Suprapubic skin (tissue), 4 donors: ENCODE measurements around the gene INPP5B. TPM values are rescaled to one million over a fixed set of nuclear protein-coding genes. Genes with fewer than 3 reads are reported as not detected.

Experiments
- DNase-seq, 2 donors: peaks; one replicate each; pipeline ENCODE4 v3.0.0-alpha.2; 2019; ENCODE audit warnings: low spot score in 2 of 2
- H3K27ac ChIP-seq: fragments of 200-600 bp; sonication (generic); one replicate; pipeline ENCODE4 v1.5.1; 2019
- H3K27me3 ChIP-seq: fragments of 200-600 bp; sonication (generic); one replicate; pipeline ENCODE4 v1.5.1; 2019
- H3K36me3 ChIP-seq: fragments of 200-600 bp; sonication (generic); one replicate; pipeline ENCODE4 v1.5.1; 2019
- H3K4me1 ChIP-seq: fragments of 200-600 bp; sonication (generic); one replicate; pipeline ENCODE4 v1.5.1; 2019
- H3K4me3 ChIP-seq: fragments of 200-600 bp; sonication (generic); one replicate; pipeline ENCODE4 v1.5.1; 2019; ENCODE audit warnings: mild to moderate bottlenecking
- H3K9me3 ChIP-seq: fragments of 200-600 bp; sonication (generic); one replicate; pipeline ENCODE4 v1.5.1; 2019
- EP300 ChIP-seq: sonication (generic); formaldehyde crosslinking; IDR thresholded peaks from one replicate; pipeline ENCODE4 v1.6.1; 2017; ENCODE audit warnings: antibody characterized with exemption
- POLR2A ChIP-seq, 2 donors: fragments of 450-650 bp; IDR thresholded peaks; one replicate each; pipeline ENCODE4 v1.6.1; 2017; ENCODE audit warnings: antibody characterized with exemption in 2 of 2, mild to moderate bottlenecking in 2 of 2, moderate library complexity in 2 of 2
- POLR2AphosphoS5 ChIP-seq, 3 donors: sonication (generic); formaldehyde crosslinking; IDR thresholded peaks; one replicate each; pipeline ENCODE4 v1.6.1; 2017; ENCODE audit warnings: antibody characterized with exemption in 3 of 3
- WGBS: methylation state at CpG from one replicate; pipeline ENCODE4 v1.1.5; 2018; 5-methylcytosine and 5-hydroxymethylcytosine counted together
- total RNA-seq, 4 donors: library from RNA; depleted of rRNA; stranded (reverse); fragments of >200 nt; gene quantifications; one replicate each; pipeline ENCODE4 v1.1.0, GENCODE V29; 2016
- TF ChIP-seq, protein P1 (sequence below), 2 donors: fragments of 200-600 bp in 1 of 2; fragments of 450-650 bp in 1 of 2; sonication (generic) in 1 of 2; IDR thresholded peaks; one replicate each; pipeline ENCODE4 v1.5.1; 2016 to 2019; ENCODE audit warnings: antibody characterized with exemption in 2 of 2, mild to moderate bottlenecking in 1 of 2, moderate library complexity in 1 of 2

Gene INPP5B
- total RNA-seq, 4 donors from 2014 or later, result 14.0 to 30.9 (median 17.9) TPM

GRCh38 chr1:37851782-37852210, 95.1 kb downstream of the INPP5B start:
- H3K9me3 ChIP-seq, result no peaks in the 10 kb centered on the region
- WGBS, result 73% methylated on average over 2 of the region's 2 CpGs
- TF ChIP-seq EP300, result no peak
- TF ChIP-seq, protein P1, sequence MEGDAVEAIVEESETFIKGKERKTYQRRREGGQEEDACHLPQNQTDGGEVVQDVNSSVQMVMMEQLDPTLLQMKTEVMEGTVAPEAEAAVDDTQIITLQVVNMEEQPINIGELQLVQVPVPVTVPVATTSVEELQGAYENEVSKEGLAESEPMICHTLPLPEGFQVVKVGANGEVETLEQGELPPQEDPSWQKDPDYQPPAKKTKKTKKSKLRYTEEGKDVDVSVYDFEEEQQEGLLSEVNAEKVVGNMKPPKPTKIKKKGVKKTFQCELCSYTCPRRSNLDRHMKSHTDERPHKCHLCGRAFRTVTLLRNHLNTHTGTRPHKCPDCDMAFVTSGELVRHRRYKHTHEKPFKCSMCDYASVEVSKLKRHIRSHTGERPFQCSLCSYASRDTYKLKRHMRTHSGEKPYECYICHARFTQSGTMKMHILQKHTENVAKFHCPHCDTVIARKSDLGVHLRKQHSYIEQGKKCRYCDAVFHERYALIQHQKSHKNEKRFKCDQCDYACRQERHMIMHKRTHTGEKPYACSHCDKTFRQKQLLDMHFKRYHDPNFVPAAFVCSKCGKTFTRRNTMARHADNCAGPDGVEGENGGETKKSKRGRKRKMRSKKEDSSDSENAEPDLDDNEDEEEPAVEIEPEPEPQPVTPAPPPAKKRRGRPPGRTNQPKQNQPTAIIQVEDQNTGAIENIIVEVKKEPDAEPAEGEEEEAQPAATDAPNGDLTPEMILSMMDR (IDR thresholded peaks at IDR 0.05), result no peak
- no peak for TF ChIP-seq POLR2A (IDR thresholded peaks at IDR 0.05)
- no peak for TF ChIP-seq POLR2AphosphoS5 (IDR thresholded peaks at IDR 0.05)
- H3K27me3 ChIP-seq, result no peaks in the 10 kb centered on the region
- peaks cover 46% of the 10 kb centered on the region for H3K4me1 ChIP-seq
- H3K27ac ChIP-seq, result no peak overlapping the region
- peaks cover 4% of the 10 kb centered on the region for H3K36me3 ChIP-seq
- no peak overlapping the region for H3K4me3 ChIP-seq
- DNase-seq, result no peak

DNA sequence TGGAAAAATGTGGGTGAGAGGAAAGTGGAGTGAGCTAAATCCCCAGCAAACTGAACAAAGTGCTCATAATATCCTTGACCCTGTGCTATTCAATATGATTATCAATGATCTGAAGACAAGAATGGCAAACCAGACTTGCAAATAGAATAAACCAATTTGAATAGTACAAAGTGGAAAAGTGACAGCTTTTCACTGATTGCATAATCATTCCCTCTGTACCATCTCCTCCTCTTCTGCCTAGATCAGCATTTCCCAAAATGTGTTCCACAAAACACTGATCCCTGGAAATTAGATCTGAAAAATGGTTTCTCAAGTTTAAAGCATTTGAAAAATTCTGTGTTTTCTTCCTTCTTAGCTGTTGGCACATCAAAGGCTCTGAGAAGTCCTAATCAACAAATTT, 95.6 kb downstream of the INPP5B start:
- Histone ChIP-seq H3K9me3 (no peaks in the 10 kb centered on the region), H3K36me3 (peaks cover 4% of the 10 kb centered on the region), H3K4me1 (peaks cover 43% of the 10 kb centered on the region), H3K27me3 (no peaks in the 10 kb centered on the region), H3K4me3 (no peak overlapping the region), H3K27ac (no peak overlapping the region)
- no peak for TF ChIP-seq POLR2AphosphoS5 (IDR thresholded peaks at IDR 0.05)
- TF ChIP-seq EP300, result no peak
- TF ChIP-seq, protein P1 (IDR thresholded peaks at IDR 0.05), result no peak
- TF ChIP-seq POLR2A (IDR thresholded peaks at IDR 0.05), result no peak
- DNase-seq, result no peak

DNA sequence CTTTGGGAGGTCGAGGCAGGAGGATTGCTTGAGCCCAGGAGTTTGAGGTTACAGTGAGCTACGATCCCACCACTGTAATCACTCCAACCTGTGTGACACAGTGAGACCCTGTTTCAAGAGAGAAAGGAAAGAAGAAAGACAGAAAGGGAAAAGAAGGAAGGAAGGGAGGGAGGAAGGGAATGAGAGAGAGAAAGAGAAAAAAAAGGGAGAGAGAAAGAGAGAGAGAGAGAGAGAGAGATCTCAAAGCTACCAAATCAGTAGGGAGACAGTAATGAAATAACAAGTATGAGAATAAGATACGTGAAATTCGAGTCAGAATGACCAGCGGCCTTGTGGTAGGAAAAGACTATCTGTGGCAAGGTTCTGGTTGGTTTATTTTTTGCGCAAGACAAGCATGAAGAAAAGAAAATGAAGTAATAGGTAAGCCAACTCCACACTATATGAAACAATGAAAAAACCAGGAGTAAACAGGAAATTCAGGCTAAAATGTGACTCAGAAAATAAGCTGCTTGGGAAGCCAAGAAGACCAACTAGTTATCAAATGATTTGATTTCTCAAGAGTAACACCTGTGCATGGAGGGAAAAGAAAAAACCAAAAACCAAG, 96.4 kb downstream of the INPP5B start:
- Histone ChIP-seq H3K27ac (no peak overlapping the region), H3K36me3 (peaks cover 4% of the 10 kb centered on the region), H3K4me3 (no peak overlapping the region), H3K4me1 (peaks cover 35% of the 10 kb centered on the region), H3K9me3 (no peaks in the 10 kb centered on the region), H3K27me3 (no peaks in the 10 kb centered on the region)
- DNase-seq, result no peak
- TF ChIP-seq, protein P1 (IDR thresholded peaks at IDR 0.05), result no peak
- no peak for TF ChIP-seq POLR2AphosphoS5 (IDR thresholded peaks at IDR 0.05)
- 85% methylated on average over 6 of the region's 6 CpGs for WGBS

DNA sequence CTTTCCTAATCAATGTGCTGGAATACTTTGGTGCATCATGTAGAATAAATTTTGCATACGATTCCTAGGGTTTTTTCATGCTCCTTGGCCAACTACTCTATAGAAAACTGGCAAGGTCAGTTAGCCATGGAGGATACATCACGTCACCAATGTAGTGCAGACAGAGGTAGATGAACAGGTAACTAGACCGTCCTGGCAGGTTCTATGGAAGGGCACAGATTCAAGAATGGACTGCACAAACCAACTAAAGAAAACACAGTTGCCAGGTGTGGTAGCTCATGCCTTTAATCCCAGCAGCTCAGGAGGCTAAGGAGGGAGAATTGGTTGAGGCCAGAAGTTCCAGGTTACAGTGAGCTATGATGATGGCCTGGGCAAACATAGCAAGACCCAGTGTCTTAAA, 97.4 kb downstream of the INPP5B start:
- TF ChIP-seq, protein P1 (IDR thresholded peaks at IDR 0.05), result no peak
- TF ChIP-seq EP300, result no peak
- TF ChIP-seq POLR2AphosphoS5 (IDR thresholded peaks at IDR 0.05), result no peak
- no peak for TF ChIP-seq POLR2A (IDR thresholded peaks at IDR 0.05)
- H3K36me3 ChIP-seq, result peaks cover 4% of the 10 kb centered on the region
- no peaks in the 10 kb centered on the region for H3K9me3 ChIP-seq
- DNase-seq, result no peak
- no peaks in the 10 kb centered on the region for H3K27me3 ChIP-seq
- no peak overlapping the region for H3K27ac ChIP-seq
- peaks cover 28% of the 10 kb centered on the region for H3K4me1 ChIP-seq
- no peak overlapping the region for H3K4me3 ChIP-seq
- WGBS, result 75% methylated on average over 3 of the region's 3 CpGs

DNA sequence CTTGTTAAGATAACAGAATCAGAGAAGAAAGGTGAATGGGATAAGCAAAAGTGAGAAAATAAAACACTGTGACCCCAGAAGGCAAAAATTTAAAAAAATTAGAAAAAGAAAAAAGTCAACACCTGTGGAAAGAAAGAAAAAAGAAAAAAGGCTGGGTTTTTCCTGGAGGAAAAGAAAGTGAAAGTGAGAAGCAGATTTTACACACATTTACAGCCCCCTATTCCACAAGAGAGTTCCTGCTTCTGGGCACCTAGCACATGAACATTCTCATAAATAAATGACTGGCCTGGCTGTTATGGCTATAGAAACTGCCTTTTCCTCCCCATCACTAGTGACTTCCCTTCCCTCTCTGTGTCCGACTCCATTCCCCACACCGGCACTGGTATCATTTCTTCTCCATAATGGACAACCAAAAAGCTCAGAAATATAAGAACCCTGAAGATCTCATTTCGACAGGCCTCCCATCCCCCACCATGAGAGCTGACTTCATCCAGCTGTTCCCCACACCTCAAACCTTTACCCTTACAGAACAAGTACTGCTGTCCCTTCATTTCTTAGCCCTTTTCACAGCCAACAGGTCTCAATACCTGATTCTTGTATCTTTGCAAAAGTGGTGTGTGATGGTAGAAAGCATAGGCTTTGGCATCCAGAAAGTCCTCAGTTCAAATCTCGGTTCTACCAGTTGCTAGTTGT, 100.1 kb downstream of the INPP5B start:
- Histone ChIP-seq H3K4me1 (peaks cover 21% of the 10 kb centered on the region), H3K27ac (no peak overlapping the region), H3K27me3 (no peaks in the 10 kb centered on the region), H3K9me3 (no peaks in the 10 kb centered on the region), H3K4me3 (no peak overlapping the region), H3K36me3 (no peaks in the 10 kb centered on the region)
- DNase-seq, result no peak
- TF ChIP-seq POLR2A (IDR thresholded peaks at IDR 0.05) (no peak), EP300 (no peak), POLR2AphosphoS5 (IDR thresholded peaks at IDR 0.05) (no peak)
- TF ChIP-seq, protein P1 (IDR thresholded peaks at IDR 0.05), result no peak
- 88% methylated on average over 4 of the region's 4 CpGs for WGBS
